Measurements from ENCODE around the gene ANKRD11.

Gene ANKRD11

DNA sequence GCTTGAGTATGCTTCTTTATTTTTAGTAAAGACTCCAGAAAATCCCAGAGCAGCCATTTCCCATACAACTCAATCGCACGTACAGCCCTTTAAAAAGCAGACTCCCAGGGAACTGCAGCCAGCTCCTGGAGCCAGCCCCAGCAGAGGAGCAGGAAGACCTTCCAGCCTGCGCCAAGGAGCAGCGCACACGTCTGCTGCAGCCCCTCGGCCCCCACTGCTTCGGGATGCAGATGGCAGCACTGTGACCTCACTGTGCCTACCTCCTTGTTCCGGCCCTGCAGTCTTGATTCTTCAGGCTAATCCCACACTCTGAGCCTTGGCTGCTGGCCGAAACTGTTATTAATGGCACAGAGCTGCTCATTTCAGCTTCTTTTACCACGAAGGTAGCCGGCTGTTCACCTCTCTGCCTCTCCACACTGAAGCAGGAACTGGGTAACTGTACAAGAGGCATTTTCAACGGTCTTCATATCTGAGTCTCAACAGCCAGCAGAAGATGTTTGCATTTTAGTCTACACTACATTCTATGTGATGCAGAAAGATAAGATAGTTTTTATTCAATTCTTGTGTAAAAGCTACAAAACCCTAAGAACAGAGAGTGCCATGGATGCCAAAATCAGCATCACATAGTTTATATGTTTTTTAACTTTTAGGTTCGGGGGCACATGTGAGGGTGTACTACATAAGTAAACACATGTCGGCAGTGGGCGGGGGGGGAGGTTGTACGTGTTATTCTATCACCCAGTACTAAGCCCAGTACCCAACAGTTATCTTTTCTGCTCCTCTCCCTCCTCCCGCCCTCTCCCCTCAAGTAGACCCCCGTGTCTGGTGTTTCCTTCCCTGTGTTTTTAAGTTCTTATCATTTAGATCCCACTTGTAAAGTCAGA, 130.9 kb downstream of the ANKRD11 start:
- no peak for DNase-seq

GRCh38 chr16:89358030-89359005, 132.0 kb downstream of the ANKRD11 start:
- DNase-seq = peak; percentile 66

GRCh38 chr16:89357055-89357816, 133.1 kb downstream of the ANKRD11 start:
- DNase-seq = peak; percentile 18

DNA sequence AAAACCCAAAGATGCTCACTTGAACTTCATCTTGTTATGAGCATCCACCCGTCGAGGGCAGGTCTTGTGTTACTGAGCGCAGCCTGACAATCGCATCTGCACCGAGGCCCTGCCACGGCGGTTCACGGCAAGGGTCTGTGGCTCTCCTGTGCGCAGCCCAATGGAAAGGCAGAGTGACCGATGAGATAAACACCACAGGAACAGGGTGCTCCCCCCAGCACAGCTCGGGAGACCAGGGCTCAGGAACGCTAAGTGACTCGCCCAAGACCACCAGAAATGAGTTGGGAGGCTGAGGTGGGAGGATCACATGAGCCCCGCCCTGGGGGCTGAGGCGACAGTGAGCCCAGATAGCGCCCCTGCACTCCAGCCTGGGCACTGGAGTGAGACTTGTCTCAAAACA, 134.7 kb downstream of the ANKRD11 start:
- DNase-seq = no peak

- no peak for DNase-seq
These were observed 135.4 kb downstream of the ANKRD11 start for GRCh38 chr16:89355007-89355406.

DNA sequence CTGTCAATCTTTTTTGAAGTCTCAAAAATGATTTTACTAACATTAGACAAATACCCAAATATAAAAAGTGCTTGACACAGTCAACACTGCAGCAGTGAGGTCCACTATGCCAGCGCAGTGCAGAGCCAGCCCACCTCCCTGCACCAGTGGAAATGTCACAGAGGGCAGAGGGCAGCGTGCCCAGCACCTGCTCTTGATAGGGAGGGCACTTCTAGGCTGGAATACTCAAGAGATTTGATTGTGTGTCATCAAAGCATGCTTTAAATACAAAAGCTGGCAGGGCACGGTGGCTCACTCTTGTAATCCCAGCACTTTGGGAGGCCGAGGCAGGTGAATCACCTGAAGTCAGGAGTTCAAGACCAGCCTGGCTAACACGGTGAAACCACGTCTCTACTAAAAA, 136.0 kb downstream of the ANKRD11 start:
- no peak for DNase-seq

GRCh38 chr16:89352091-89352681, 138.2 kb downstream of the ANKRD11 start:
- no peak for DNase-seq

DNA sequence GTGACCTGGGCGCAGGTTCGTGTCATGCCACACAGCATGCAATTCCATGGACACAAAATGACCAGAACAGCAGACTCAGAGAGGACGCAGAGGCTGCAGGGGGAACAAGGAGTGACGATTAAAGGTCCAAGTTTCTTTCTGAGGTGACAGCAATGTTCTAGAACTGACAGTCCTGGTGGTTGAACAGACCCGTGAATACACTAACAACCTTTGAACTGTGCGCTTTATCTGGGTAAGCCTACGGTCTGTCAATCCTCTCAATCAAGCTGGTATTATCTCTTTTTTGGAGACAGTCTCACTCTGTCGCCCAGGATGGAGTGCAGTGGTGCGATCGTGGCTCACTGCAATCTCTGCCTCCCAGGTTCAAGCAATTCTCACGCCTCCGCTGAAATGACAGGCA, 138.7 kb downstream of the ANKRD11 start:
- no peak for DNase-seq

GRCh38 chr16:89350701-89351380, 139.5 kb downstream of the ANKRD11 start:
- DNase-seq = no peak

GRCh38 chr16:89349947-89350633, 140.3 kb downstream of the ANKRD11 start:
- peak; percentile 37 for DNase-seq

DNA sequence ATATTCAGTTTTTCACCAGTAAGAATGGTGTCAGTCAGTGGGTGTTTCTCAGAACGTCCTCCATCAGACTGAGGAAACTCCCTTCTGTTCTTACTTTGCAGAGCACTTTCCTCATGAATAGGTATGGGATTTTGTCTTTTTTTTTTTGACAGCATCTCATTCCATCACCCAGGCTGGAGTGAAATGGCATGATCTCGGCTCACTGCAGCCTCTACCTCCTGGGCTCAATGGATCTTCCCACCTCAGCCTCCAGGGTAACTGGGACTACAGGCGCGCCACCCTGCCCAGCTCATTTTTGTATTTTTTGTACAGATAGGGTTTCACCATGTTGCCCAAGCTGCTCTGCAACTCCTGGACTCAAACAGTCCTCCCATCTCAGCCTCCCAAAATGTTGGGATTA, 142.6 kb downstream of the ANKRD11 start:
- DNase-seq = no peak

DNA sequence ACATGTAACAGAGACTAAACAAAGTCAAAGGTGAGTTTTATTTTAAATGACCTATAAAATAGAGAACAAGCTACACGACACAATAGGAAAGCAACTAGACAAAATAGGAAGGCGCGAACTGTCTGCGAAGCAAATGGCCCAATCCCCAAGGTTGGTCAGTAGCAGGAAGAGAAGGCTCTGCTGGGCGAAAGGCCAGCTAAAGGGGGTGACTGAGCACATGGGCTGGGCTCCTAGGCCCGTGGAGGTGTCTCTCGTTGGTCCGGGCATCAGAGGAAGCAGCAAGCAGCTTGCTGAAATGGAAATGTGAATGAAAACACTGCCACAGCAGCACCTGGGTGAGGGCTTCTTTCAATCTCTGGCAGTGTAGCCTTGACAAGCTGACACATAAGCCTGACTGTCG, 143.5 kb downstream of the ANKRD11 start:
- no peak for DNase-seq

- DNase-seq = no peak
These were observed 144.7 kb downstream of the ANKRD11 start for GRCh38 chr16:89345642-89346150.

DNA sequence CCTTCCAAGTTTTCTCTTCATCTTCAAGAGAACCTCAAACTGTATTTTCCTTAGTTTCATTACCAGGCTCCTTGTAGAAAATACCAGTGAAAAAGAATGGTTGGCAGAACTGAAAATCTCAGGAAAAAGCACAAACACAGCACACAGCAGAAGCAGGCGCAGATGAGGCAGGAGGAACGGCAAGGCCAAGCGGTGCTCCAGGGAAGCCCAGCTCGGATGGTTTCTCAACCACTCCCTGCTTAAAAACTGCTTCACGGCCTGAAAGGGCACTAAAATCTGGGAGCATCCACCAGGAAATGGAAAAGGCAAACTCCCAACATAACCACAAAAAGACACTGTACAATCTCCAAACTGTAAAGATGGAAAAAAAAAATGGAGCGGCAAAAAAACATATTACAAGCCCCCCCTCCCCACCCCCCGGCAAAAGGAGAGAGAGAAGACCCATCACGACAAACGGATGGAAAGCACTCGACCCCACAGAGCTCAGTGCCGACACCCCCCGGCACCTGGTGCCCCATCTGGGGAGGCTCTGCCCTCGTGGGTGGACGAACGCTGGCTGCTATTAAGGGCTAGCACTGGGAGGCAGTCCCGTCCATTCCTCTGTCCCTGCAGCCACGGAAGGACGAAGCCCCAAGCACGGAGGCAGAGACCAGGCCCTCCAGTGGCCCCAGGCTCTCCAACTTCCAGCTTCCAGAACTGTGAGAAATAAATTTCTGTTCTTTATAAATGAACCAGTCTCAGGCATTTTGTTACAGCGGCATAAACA, 145.3 kb downstream of the ANKRD11 start:
- DNase-seq = no peak

- no peak for DNase-seq
These were observed 145.9 kb downstream of the ANKRD11 start for GRCh38 chr16:89344458-89344834.

DNA sequence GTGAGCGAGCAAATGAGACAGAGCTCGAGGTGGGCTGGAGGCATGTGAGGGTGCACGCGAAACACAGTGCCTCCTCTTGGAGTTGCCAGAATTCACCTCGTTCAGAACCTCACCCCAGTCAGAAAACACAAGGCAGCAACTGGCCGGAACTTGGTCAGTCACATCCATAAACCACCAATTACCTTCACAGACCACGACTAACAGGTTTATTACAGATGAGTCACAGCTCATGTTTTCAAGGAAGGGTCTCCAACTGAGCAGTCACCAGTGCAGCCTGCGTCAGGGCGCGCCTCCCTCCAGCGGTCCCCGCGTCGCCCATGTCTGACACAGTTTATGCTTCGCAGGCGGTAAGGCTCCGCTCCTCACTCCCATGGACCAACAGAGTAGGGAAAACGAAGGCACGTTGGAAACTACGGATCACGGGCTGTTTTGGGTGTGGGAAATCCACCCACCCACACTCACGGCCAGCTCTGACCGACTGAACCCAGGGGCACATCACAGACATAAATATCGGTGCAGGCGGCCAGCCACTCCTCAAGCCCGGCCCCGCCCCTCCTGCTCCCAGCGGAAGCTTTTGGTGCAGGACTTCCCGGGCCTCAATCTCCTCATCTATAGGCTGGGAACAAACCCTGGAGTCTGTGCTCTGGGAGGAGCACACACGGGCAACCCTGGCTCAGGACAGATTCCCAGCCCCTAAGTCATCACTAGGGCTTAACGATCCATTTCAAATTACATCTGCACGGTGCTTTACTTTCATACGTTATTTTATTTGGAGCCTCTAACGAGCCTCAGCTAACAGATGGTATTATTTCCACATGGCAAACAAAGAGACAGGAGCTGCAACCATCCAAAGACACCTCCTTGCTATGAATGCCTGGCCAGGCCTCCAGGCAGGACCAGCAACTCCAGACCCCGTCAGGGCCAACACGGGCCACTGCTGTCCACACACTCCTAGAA, 146.6 kb downstream of the ANKRD11 start:
- no peak for DNase-seq

DNA sequence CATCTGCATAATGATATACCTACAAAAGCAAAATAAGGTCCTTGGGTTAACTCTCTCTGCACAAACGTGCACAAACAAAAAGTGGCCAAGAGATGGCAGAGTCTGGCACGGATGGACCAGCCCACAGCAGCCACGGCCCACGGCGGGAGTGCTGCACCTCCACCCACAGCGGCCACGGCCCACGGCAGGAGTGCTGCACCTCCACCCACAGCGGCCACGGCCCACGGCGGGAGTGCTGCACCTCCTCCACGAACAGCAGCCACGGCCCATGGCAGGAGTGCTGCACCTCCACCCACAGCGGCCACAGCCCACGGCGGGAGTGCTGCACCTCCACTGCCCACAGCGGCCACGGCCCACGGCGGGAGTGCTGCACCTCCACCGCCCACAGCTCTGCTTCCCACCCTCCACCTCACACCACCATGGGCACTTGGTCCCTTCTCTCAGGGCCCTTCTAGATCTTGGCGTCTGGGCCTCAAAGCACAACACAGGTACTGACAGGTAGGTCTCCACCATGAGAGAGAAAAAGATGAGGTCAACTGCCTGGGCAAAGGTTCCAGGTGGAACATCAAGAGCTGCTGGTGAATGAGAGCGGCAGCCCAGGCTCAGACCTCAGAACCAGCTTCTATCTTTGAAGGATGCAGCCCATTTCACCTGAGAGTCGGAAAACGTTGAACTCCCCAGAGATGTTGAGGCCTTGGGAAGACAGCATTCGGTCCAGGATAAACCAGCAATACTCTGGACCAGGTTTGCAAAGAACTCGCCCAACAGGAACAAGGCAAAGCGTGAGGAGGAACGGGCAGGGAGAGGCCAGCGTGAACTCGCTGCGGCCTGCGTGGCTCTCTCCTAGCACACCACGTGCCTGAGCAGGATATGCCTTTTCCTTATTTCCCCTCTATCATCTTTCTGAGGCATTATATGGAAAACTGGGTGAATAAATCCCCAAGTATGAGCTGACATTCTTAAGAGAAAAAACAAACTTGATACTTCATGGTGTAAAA, 148.4 kb downstream of the ANKRD11 start:
- peak; percentile 49 for DNase-seq

GRCh38 chr16:89341279-89341678, 149.1 kb downstream of the ANKRD11 start:
- DNase-seq = no peak
